PC-9 (cell line): ENCODE measurements around the gene ZBED4.

Experiments
- EZH2 ChIP-seq: fragments of 200-600 bp; sonication (generic); IDR thresholded peaks from 2 replicates; pipeline ENCODE4 v1.8.0; 2017; ENCODE audit warnings: antibody characterized with exemption, low read depth
- TF ChIP-seq, protein P1 (sequence below): fragments of 200-600 bp; sonication (generic); conservative IDR thresholded peaks from 2 replicates; pipeline ENCODE4 v1.6.1; 2017; ENCODE audit warnings: mixed run types, antibody characterized with exemption, mild to moderate bottlenecking, moderate library complexity

DNA sequence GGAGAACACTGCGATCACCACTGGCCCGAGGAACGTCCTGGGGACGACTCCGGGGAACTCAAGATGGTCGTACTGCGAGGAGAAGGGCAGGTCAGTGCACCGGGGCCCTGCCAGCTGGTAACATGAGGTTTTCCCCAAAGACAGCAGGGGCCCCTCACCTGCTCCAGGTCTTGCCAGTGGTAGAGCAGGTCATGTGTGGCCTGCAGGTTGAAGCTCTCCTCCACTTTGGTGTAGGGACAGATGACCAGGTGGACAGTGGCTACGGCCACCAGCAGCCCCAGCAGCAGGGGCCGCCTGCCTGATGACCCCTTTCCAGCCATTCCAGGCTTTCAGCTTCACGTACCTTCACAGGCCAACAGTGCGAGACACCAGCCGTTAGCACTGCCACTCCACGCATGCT is 59.8 kb downstream of the ZBED4 start:
- TF ChIP-seq, protein P1, sequence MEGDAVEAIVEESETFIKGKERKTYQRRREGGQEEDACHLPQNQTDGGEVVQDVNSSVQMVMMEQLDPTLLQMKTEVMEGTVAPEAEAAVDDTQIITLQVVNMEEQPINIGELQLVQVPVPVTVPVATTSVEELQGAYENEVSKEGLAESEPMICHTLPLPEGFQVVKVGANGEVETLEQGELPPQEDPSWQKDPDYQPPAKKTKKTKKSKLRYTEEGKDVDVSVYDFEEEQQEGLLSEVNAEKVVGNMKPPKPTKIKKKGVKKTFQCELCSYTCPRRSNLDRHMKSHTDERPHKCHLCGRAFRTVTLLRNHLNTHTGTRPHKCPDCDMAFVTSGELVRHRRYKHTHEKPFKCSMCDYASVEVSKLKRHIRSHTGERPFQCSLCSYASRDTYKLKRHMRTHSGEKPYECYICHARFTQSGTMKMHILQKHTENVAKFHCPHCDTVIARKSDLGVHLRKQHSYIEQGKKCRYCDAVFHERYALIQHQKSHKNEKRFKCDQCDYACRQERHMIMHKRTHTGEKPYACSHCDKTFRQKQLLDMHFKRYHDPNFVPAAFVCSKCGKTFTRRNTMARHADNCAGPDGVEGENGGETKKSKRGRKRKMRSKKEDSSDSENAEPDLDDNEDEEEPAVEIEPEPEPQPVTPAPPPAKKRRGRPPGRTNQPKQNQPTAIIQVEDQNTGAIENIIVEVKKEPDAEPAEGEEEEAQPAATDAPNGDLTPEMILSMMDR = no peak
- no peak for TF ChIP-seq EZH2
